ENCODE measurements around the gene HNRNPH2. TPM values are rescaled to one million over a fixed set of nuclear protein-coding genes. Genes with fewer than 3 reads are reported as not detected.

HNRNPH2 gene
- total and polyA plus RNA-seq, 10 of the 15 experiments (the other 5 are each of a cell fraction or from before 2014, with no cell fraction given): 34.5 to 102 (median 61.4) TPM

DNA sequence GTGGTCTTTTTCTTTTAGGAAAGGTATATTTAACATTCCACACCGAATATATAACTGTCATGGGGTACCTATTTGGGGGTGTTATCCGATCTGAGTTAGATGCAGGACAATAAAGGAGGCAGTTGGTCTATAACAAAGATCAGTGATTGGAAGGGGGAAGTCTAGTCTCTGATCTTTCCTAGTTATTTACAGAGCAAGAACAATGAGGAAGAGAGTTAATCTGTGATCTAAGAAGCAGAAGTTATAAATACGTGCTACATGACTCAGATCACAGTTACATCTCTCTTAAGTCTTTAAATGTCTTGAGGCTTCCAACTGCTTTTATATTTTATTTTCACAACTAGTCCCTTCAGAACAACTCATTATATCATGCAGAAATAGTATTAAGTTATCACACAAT lies 44.0 kb downstream of the HNRNPH2 start (continued):
- TF ChIP-seq, protein P1, sequence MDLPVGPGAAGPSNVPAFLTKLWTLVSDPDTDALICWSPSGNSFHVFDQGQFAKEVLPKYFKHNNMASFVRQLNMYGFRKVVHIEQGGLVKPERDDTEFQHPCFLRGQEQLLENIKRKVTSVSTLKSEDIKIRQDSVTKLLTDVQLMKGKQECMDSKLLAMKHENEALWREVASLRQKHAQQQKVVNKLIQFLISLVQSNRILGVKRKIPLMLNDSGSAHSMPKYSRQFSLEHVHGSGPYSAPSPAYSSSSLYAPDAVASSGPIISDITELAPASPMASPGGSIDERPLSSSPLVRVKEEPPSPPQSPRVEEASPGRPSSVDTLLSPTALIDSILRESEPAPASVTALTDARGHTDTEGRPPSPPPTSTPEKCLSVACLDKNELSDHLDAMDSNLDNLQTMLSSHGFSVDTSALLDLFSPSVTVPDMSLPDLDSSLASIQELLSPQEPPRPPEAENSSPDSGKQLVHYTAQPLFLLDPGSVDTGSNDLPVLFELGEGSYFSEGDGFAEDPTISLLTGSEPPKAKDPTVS (IDR thresholded peaks at IDR 0.05; ENCODE audit: low read depth, low read length): no peak
- TF ChIP-seq HDGF (IDR thresholded peaks at IDR 0.05): no peak

DNA sequence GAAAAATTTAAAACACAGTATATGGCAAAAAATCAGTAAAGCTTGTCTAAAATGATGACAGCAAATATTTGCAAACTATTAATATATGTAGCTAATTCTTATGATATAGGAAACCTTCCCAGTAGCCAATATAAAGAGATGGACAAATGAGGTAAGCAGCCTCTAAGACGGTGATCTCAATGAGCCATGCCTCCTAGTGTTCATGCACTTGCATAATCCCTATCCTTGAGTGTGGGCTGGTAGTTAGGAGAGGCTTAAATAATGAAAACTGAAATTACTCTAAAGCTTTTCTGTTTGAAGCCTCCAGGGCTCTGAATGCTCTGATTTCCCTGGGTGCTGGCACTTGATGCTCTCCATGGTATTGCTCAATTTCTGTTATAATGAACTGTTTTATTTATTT lies 52.6 kb downstream of the HNRNPH2 start:
- ChIA-PET POLR2A (no interaction called here), CTCF (interaction anchor here (1.1 to 3.4 kb wide), 2 partner anchors 15 to 42 kb away, joined by 3 to 13 read pairs; no protein-coding TSS in a partner anchor), RAD21 (ENCODE audit: unreplicated experiment) (no interaction called here), SMC1A (ENCODE audit: uncharacterized antibody, unreplicated experiment) (interaction anchor here (1.9 kb wide), 1 partner anchor 135 kb away, joined by 4 read pairs; no protein-coding TSS in a partner anchor)
- Histone ChIP-seq H2AFZ (ENCODE audit: control insufficient read depth, low read depth, low read length) (no peak overlapping the region), H3K4me1 (ENCODE audit: control insufficient read depth, insufficient read depth, low read length) (no peaks in the 10 kb centered on the region), H3K27me3 (replicated peaks in 1 of 2; ENCODE audit: control insufficient read depth in 2 of 2, insufficient read depth in 2 of 2, low read length in 1 of 2) (no peaks in the 10 kb centered on the region), H3K36me3 (ENCODE audit: control insufficient read depth in 2 of 2, insufficient read depth in 2 of 2, low read length in 1 of 2) (no peaks in the 10 kb centered on the region), H3K4me3 (no peak overlapping the region), H3K9ac (ENCODE audit: control insufficient read depth, insufficient read depth, low read length) (no peak overlapping the region), H3K79me2 (ENCODE audit: control insufficient read depth, insufficient read depth, low read length) (no peaks in the 10 kb centered on the region), H3K9me3 (replicated peaks; ENCODE audit: control insufficient read depth, insufficient read depth, low read length) (no peaks in the 10 kb centered on the region), H3K4me2 (ENCODE audit: control insufficient read depth, insufficient read depth) (no peak overlapping the region), H4K20me1 (ENCODE audit: control insufficient read depth, insufficient read depth) (no peaks in the 10 kb centered on the region), H3K27ac (ENCODE audit: control insufficient read depth, insufficient read depth) (no peak overlapping the region)
- BruUV-seq (replicated peaks): no TSS peak
- TF ChIP-seq RAD21 (IDR thresholded peaks at IDR 0.05; ENCODE audit: insufficient read depth, low read depth, low read length): no peak
- TF ChIP-seq TARDBP (IDR thresholded peaks at IDR 0.05; ENCODE audit: borderline replicate concordance): no peak
- TF ChIP-seq YY1 (IDR thresholded peaks at IDR 0.05; ENCODE audit: low read depth, low read length): no peak
- TF ChIP-seq ESRRA (IDR thresholded peaks at IDR 0.05; ENCODE audit: low read length): no peak
- intact Hi-C loops (cut with micrococcal nuclease; ENCODE audit: unreplicated experiment) (loop anchor here (5.0 kb wide), 1 partner anchor 137 kb away; no protein-coding TSS in a partner anchor), in situ Hi-C loops (cut with MboI) (no loop called here)
- ATAC-seq (no peak), FAIRE-seq (no peak), DNase-seq (ENCODE audit: low read depth, low spot score) (no peak)
- WGBS (ENCODE audit: insufficient coverage, insufficient replicate concordance, low lambda C conversion rate, missing lambda C conversion rate): 0% methylated on average over 1 of the region's 1 CpG
